GM21786 (cell line): Measurements from ENCODE around the gene MGMT.

Experiments
- ATAC-seq: cut with Tn5 transposase; IDR thresholded peaks from one replicate; pipeline ENCODE4 v1.9.1; 2021; ENCODE audit not compliant: unreplicated experiment

MGMT gene

GRCh38 chr10:129815898-129816655 lies 349.0 kb downstream of the MGMT start:
- no peak for ATAC-seq

- no peak for ATAC-seq
Measured at GRCh38 chr10:129816656-129817045, 349.6 kb downstream of the MGMT start.
